ENCODE measurements around the gene GPR3. TPM values are rescaled to one million over a fixed set of nuclear protein-coding genes. Genes with fewer than 3 reads are reported as not detected.

Gene GPR3
- total RNA-seq, 1 donor from 2014 or later = 3.3 TPM

DNA sequence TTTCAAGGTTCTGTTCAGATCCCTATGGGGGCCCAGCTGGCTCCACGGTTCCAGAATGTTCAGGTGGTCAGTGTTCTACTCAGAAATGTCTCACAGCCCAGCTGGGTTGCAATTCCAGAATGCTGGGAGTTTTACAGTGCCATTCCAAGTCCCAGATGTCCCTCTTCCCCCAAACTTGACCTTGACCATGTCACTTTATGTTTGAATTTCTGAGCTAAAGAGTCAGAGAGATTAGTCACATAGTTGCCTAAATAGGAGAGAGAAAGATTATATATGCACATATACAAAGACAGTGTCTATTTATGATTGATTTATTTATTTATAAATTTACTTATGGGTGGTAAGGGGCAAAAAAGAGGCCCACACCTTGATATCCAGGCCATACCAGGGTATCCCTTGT is 2.5 kb downstream of the GPR3 start:
- Mint-ChIP-seq H3K27ac (no peak overlapping the region), H3K4me3 (no peak overlapping the region), H3K4me1 (peaks cover 12% of the 10 kb centered on the region), H3K9me3 (no peaks in the 10 kb centered on the region), H3K36me3 (ENCODE audit: low read depth) (no peaks in the 10 kb centered on the region), H3K27me3 (peaks cover 10% of the 10 kb centered on the region)
- intact Hi-C loops (cut with micrococcal nuclease) = loop anchor here (1.0 kb wide), 1 partner anchor 95 kb away; no protein-coding TSS in a partner anchor
- no peak for DNase-seq

DNA sequence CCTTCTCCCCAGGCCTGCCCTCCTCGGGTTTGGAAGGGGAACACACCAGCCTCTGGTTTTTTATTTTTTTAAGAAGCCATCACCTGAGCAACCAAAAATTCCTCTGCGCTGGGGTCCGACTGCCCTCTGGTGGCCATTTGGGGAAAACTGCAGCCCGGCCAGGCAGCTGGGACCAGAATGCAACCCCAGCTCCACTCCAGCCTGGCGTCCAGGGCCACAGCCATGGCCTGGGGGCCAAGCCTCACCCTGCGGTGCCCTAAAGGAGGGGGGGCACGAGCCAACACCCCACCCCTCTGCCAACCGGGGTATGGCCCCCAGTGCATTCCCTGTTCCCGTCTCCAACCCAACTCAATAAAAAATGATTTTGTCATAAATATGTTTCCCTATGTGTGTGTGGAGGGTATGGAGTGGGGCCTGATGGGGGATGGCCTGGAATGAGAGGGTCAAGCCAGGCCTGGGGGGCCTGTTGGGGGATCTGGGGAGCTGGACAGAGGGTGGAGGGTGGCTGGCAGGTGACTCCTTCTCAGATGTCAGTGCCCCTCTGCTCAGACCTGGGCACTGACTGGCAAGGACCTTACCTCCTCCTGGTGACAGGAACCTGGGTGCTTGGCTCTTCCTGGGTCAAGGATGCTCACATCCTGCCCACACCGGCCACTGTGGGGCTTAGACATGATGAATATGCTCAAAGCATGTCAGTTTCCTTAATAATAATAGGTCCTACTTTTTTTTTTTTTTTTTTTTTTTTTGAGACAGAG is 3.2 kb downstream of the GPR3 start:
- Mint-ChIP-seq H3K4me3 (no peak overlapping the region), H3K9me3 (no peaks in the 10 kb centered on the region), H3K36me3 (ENCODE audit: low read depth) (no peaks in the 10 kb centered on the region), H3K4me1 (peaks cover 12% of the 10 kb centered on the region), H3K27ac (no peak overlapping the region), H3K27me3 (peaks cover 5% of the 10 kb centered on the region)
- intact Hi-C loops (cut with micrococcal nuclease) = loop anchor here (1.0 kb wide), 1 partner anchor 95 kb away; no protein-coding TSS in a partner anchor
- DNase-seq = peak; percentile 94

DNA sequence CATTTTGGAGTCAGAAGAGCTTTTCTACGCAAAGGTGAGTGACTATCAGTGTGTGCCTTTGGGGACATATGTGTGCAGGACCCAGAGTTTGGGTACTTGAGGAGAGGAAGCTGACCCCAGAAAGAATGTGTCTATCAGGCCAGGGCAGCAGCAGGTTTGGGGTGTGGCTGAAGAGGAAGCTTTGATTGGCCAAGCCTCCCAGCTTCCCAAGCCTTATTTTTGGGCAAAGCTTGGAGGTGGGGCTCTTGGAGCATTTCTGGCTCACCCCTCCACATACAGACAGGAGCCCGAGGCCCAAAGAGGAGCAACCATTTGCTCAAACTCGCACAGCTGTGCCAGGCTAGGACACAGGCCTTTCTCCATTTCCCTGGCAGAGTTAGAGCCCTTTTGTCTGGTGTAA is 4.7 kb downstream of the GPR3 start:
- no peak overlapping the region for H3K27ac Mint-ChIP-seq
- no peak for DNase-seq
- H3K4me1 Mint-ChIP-seq = peaks cover 6% of the 10 kb centered on the region
- intact Hi-C loops (cut with micrococcal nuclease) = no loop called here
- no peaks in the 10 kb centered on the region for H3K36me3 Mint-ChIP-seq (ENCODE audit: low read depth)
- H3K9me3 Mint-ChIP-seq = no peaks in the 10 kb centered on the region
- peaks cover 1% of the 10 kb centered on the region for H3K27me3 Mint-ChIP-seq
- no peak overlapping the region for H3K4me3 Mint-ChIP-seq

DNA sequence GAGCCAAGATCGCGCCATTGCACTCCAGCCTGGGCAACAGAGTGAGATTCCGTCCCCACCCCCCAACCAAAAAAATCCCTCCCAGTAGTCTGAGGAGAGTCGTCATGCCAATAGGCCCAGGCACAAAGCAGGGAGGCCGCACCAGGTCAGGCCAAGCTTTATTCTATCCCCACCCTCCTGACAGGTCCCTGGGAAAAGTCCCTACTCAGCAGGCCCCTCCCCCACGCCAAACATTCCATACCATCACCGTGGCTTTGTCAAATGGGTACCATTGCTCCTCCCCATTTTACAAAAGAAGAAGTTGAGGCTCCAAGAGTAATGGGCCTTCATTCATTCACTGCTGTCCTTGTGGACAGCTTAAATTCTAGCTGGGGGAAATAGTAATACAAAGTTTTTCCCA is 5.3 kb downstream of the GPR3 start:
- H3K27ac Mint-ChIP-seq = no peak overlapping the region
- H3K36me3 Mint-ChIP-seq (ENCODE audit: low read depth) = no peaks in the 10 kb centered on the region
- peaks cover 3% of the 10 kb centered on the region for H3K4me1 Mint-ChIP-seq
- DNase-seq = no peak
- no peaks in the 10 kb centered on the region for H3K27me3 Mint-ChIP-seq
- intact Hi-C loops (cut with micrococcal nuclease) = no loop called here
- no peak overlapping the region for H3K4me3 Mint-ChIP-seq
- no peaks in the 10 kb centered on the region for H3K9me3 Mint-ChIP-seq

DNA sequence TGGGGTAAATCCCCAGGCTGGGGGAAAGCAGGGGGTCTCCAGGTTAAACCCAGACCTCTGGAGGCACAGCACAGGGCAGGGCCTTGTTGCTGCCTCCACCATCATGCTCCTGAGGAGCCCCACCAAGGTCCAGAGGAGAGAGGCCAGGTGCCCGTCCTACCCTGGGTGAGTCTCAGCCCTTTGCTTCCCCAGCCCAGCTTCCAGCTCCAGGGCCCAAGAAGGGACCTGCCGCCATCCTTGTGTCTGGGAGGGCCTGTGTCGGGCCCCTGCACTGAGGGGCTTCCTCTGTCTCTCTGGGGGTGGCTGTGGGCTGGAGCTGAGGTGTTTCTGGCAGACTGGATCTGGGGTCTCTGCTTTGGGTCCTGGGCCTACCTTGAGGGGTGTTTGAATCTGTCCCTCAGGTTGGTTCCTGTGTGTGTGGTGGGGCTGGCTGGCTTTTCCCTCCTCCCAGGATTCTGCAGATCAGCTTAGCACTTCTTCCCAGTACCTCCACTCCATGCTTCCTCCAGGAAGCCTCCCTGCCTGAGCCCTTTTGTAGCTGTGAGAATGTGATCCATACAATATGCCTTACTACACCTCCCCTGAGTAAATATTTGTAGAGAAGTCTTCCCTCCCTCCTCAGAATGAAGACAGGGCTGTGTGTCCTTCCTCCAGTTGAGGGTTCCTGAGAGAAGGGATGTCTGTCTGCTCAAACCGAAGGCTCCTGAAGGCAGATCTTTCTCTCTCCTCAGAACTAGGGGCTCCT is 6.2 kb downstream of the GPR3 start:
- no peak for DNase-seq
- no peaks in the 10 kb centered on the region for H3K27me3 Mint-ChIP-seq
- H3K9me3 Mint-ChIP-seq = no peaks in the 10 kb centered on the region
- intact Hi-C loops (cut with micrococcal nuclease) = no loop called here
- peaks cover 4% of the 10 kb centered on the region for H3K4me1 Mint-ChIP-seq
- no peak overlapping the region for H3K4me3 Mint-ChIP-seq
- no peaks in the 10 kb centered on the region for H3K36me3 Mint-ChIP-seq (ENCODE audit: low read depth)
- no peak overlapping the region for H3K27ac Mint-ChIP-seq

DNA sequence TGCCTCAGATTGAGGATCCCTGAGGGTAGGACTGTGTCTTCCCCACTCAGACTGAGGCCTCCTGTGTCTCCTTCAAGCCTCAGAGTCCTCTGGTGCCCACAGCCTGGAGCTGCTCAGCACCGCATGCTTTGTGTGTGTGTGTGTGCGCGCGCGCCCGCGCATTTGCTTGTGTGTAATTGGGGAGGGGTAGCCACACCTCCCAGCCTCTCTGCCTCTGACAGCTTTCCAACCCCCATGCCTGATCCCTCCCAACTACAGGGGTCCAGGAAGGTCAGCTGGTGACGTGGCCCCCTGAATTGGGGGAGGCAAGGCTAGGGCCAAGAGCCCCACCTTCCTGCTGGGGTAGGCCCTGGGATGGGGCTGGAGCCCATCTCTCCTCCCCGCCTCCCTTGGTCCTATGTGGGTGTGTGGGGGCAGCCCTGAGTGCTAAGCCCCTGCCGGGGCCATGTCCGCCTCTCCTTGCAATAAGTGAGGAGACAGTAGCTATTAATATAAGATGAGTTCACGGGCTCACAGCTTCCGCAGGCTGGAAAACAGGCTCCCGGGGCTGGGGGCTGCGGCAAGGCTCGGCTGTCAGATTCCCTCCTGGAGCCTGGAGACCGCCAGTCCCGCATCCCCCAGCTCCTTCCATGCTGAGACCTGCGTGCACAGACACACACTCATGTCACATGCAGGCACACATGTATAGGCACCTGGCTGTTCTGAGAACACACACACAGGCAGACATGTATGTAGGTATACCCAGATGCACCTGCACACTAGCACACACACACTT is 7.0 kb downstream of the GPR3 start:
- no peaks in the 10 kb centered on the region for H3K36me3 Mint-ChIP-seq (ENCODE audit: low read depth)
- intact Hi-C loops (cut with micrococcal nuclease) = no loop called here
- peaks cover 6% of the 10 kb centered on the region for H3K4me1 Mint-ChIP-seq
- no peak overlapping the region for H3K27ac Mint-ChIP-seq
- no peaks in the 10 kb centered on the region for H3K27me3 Mint-ChIP-seq
- H3K9me3 Mint-ChIP-seq = no peaks in the 10 kb centered on the region
- no peak overlapping the region for H3K4me3 Mint-ChIP-seq
- no peak for DNase-seq

DNA sequence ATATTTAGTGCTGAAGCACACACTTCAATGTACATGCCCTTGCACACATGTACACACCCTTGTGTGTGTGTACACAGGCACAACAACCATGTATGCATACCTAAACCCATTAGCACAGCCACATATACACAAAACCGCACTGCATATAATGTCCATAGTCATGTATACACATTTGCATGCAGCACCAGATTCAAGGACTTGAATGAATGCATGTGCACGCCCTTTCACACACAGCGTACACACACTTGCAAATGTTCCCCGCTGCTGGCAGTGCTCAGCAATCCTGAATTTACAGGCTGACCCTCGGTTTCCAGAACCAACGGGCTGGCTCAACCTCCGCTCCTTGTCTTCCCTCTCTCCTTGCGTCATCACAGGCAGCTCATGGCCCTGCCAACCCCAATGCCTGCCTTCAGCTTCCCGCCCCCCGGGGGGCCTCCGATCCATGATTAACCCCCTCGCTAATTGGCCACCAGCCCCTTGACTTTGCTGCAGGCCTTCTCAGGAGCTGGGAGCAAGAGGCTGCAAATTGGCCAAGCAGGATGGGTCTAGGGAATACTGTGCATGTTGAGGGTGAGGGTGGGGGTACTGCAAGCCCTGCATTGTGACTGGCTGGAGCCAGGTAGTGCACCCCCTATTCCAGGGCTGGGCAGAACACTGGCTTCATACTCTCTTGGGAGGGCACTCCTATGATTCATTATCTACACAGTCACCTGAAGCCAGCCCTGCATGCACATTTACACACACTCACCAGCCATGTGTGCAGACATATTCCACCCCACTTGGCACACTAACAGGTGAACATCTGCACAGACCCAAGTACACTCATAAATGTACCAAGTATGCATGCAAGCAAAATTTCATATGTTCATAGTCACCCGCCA is 7.9 kb downstream of the GPR3 start:
- no peaks in the 10 kb centered on the region for H3K36me3 Mint-ChIP-seq (ENCODE audit: low read depth)
- no peak overlapping the region for H3K4me3 Mint-ChIP-seq
- no peak for DNase-seq
- no peak overlapping the region for H3K27ac Mint-ChIP-seq
- H3K4me1 Mint-ChIP-seq = peaks cover 4% of the 10 kb centered on the region
- H3K27me3 Mint-ChIP-seq = no peaks in the 10 kb centered on the region
- intact Hi-C loops (cut with micrococcal nuclease) = no loop called here
- no peaks in the 10 kb centered on the region for H3K9me3 Mint-ChIP-seq

DNA sequence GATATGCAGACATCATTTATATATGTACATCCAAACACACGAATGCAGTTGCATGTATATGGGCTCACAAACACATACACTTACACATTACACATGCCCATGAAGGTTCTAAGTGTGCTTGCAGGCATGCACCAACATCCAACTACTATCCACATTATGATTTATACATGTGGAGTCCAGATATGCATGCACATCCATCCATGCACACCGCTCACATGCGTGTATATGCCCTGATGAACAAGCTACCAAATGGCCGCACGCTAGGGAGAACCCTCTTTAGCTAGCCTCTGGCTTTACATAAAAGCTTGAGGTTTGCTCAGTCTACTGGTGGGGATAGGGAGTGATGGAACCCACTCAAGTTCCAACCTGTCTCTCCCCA is 8.5 kb downstream of the GPR3 start:
- DNase-seq = no peak
- H3K9me3 Mint-ChIP-seq = no peaks in the 10 kb centered on the region
- intact Hi-C loops (cut with micrococcal nuclease) = no loop called here
- H3K36me3 Mint-ChIP-seq (ENCODE audit: low read depth) = no peaks in the 10 kb centered on the region
- H3K27me3 Mint-ChIP-seq = no peaks in the 10 kb centered on the region
- no peak overlapping the region for H3K4me3 Mint-ChIP-seq
- H3K4me1 Mint-ChIP-seq = peaks cover 4% of the 10 kb centered on the region
- H3K27ac Mint-ChIP-seq = no peak overlapping the region

DNA sequence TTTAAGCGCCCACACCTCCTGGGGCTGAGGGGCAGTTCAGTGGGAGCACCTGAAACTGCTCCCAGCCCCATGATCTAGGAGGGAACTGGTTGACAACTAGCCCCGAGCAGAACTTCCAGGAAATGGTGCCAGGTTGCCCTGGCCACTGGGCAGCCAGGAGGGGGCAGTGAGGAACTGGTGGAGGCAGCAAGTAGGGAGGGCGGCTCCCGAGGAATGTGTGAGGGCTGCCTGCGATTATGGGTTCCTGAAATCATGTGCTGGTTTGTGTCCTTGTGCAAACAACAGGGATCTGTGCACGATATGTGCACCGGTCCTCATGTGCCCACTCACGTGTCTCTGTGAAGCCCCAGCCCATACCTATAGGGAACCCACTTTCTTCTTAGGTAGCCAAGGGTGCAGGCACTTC is 9.9 kb downstream of the GPR3 start:
- intact Hi-C loops (cut with micrococcal nuclease) = no loop called here
- Mint-ChIP-seq H3K27ac (no peak overlapping the region), H3K4me3 (no peak overlapping the region), H3K36me3 (ENCODE audit: low read depth) (peaks cover 7% of the 10 kb centered on the region), H3K27me3 (no peaks in the 10 kb centered on the region), H3K9me3 (no peaks in the 10 kb centered on the region), H3K4me1 (peaks cover 5% of the 10 kb centered on the region)
- no peak for DNase-seq

DNA sequence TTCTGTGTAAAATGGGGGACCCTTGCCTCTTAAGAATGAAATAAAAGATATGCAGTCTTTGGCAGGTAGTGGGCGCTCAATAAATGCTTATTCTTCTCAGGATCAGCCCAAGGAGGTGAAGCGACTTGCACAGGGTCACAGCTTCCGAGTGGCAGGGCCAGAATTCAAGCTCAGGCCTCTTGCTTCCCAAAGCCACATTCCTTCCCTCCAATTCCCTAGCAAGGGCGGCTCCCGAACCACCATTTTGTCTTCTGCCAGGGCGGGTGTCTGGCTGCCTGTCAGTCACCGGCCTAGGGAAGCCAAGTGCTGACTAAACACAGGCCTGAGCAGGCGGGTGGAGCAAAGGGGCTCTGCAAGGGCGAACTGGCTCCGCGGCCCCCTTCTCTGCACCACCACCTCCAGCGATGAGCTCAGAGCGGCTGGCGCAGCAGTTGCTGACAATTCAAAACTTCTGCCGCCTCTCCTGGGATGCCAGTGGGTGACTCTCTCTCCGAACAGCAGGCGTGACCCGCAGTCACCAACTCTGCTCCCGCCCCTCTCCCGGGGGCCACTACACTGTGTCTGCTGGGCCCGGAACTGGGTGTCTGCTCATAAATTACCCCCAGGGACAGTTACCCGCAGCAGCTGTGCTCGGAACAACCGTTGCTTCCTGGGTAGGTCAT is 10.8 kb downstream of the GPR3 start:
- Mint-ChIP-seq H3K36me3 (ENCODE audit: low read depth) (peaks cover 13% of the 10 kb centered on the region), H3K27me3 (no peaks in the 10 kb centered on the region), H3K4me3 (no peak overlapping the region), H3K4me1 (peaks cover 6% of the 10 kb centered on the region), H3K9me3 (no peaks in the 10 kb centered on the region), H3K27ac (no peak overlapping the region)
- no peak for DNase-seq
- intact Hi-C loops (cut with micrococcal nuclease) = no loop called here

DNA sequence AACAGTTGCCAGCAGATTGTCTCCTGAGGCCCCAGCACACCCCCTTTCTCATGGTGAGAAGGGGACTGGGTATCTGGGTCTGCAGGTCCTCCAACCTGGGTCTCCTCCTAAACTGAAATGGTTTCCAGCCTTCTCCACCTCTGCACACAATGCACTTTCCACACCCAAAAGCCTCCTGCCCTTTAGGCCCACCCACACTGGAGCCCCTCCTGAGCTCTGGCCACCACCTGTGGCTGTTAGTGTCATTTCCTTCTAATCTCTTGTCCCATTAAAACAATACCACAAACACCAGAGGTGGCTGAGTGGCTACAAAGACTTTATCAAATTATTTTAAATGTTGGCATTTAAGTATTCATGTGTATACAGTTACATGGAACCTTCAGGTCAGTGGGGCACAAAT is 11.5 kb downstream of the GPR3 start:
- Mint-ChIP-seq H3K27me3 (no peaks in the 10 kb centered on the region), H3K36me3 (ENCODE audit: low read depth) (peaks cover 18% of the 10 kb centered on the region), H3K9me3 (no peaks in the 10 kb centered on the region), H3K27ac (peak overlapping the region; percentile 43), H3K4me1 (peaks cover 6% of the 10 kb centered on the region), H3K4me3 (no peak overlapping the region)
- intact Hi-C loops (cut with micrococcal nuclease) = no loop called here
- DNase-seq = no peak

DNA sequence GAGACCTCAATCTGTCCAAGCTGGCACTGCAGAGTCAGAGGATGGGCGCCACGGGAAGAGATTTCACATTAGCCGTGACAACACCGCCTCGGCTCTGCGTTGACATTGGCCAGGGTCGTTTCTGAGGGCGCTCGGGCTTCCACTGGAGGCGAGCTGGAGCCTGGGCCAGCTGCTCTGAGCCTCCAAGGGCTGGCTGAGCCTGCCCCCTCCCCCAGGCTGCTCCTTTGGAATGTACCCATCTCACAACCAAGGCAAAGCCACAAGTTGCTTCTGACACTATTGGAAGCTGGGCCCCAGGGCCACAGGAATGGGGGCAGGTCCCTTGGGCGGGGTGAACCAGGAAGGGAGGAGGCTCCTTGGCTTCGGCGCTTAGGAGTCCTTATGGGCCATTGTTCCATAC is 12.7 kb downstream of the GPR3 start:
- no peak for DNase-seq
- H3K27ac Mint-ChIP-seq = no peak overlapping the region
- H3K4me3 Mint-ChIP-seq = no peak overlapping the region
- H3K9me3 Mint-ChIP-seq = no peaks in the 10 kb centered on the region
- H3K36me3 Mint-ChIP-seq (ENCODE audit: low read depth) = peaks cover 23% of the 10 kb centered on the region
- intact Hi-C loops (cut with micrococcal nuclease) = no loop called here
- H3K27me3 Mint-ChIP-seq = no peaks in the 10 kb centered on the region
- H3K4me1 Mint-ChIP-seq = peaks cover 6% of the 10 kb centered on the region

All from activated CD4-positive, alpha-beta T cell treated with anti-CD3 and anti-CD28 coated beads, Interleukin-2, amount 10 ng/mL, durations not matched to agents 24 days and 14 days (primary cell).